GM19099 (cell line): ENCODE results near the gene FCF1.

Experiments
- POLR2A ChIP-seq: IDR thresholded peaks from 3 replicates; pipeline ENCODE4 v1.6.1; 2011; ENCODE audit warnings: low read depth; ENCODE audit not compliant: insufficient read length; ENCODE audit errors: extremely low read depth

Gene FCF1

GRCh38 chr14:74786796-74787315 lies 73.9 kb downstream of the FCF1 start:
- no peak for TF ChIP-seq POLR2A
